HG03097 (cell line): ENCODE measurements around the gene INF2.
"Not testable (repeated sequence)": the region's sequence is repeated elsewhere in the genome, so short reads cannot be mapped to it uniquely, and the experiment has no call there.

Experiments used
- ATAC-seq: cut with Tn5 transposase; IDR thresholded peaks from one replicate; pipeline ENCODE4 v1.9.1; 2021; ENCODE audit not compliant: unreplicated experiment, low FRiP score

Gene INF2

DNA sequence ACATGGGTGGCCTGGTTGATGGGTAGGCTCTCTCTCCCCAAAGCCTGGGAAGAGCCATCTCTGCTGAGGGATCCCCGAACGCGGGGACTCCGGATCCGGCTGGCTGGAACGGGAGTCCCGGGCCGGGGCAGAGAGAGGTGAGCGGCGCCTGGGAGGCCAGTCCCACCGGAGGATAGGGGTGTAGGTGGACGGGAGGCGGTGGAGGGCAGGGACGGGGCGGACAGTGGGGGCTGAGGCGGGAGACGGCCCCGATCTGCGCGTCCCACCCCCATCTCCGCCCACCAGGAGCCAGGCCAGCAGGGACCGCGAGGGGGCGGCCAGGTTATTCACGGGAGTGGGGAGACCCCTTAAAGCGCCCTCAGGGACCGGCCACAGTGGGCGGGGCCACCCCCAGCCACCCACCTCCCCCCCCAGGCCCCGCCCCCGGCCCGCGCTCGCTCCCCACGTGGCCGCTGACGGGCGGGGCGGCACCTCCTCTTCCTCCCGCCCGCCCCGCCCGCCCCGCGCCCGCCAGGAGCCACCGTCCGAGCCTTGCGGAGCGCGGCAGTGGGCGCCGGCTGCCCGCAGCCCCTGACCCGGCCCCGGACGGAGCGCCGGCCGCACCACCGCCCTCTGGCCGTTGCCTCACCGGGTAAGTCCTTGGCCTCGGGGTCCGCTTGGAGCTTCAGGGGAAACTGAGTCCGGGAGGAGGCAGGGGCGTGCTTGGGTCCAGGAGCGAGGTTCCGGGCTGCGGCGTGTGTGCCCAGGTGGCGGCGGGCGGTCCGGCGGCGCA lies at the start of gene INF2:
TSS of gene INF2 (plus strand) at position 510 of the 772 bp plus-strand sequence. CDS start 11,748 bp downstream, outside the sequence.
- no peak for ATAC-seq

DNA sequence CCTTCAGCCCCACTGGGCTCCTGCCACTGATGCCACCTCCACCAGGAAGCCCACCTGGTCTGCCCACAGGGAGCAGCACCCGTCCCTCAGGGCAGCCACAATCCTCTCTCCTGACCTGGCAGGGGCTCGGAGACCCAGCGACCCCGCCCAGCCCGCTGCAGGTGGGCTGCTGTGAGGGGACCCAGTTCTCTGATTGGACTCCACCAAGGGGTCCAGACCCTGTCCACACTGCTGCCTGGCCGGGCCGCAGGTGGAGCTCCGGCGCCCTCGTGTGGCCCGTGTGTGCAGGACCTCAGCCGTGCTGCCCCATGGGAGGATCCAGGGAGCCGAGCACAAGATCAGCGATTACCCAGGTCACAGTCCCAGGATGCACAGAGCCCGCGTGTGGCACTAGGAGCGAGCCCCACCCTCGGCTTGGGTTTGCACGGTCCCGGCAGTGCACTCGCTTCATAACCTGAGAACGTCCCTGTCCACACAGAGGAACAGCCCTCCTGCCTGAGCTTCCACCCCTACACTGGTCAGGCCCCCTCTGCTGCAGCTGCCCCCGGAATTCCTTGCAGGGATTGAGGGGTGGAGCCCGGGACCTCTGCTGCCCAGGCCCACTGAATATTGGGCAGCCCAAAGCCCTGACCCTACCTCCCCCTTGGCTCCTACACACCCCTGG lies 49.4 kb upstream of the INF2 start:
- ATAC-seq, result no peak

DNA sequence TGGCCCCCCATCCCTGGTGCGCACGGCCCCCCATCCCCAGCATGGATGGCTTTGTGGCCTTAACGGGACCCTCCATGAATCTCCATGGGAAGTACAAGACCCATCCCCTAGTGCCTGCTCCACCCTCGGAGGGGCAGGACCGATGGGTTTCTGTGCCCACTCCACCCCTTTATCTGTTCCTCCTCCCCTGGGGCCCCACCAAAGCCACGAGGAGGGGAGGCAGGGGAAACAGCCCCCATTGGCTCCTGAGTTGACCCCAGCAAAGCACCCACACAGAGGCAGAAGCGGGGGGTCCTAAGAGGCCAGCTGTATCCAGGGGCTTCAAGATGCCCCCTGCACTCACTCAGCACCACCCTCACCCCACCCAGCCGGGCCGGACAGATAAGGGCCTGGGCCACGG lies 48.7 kb upstream of the INF2 start:
- no peak for ATAC-seq

DNA sequence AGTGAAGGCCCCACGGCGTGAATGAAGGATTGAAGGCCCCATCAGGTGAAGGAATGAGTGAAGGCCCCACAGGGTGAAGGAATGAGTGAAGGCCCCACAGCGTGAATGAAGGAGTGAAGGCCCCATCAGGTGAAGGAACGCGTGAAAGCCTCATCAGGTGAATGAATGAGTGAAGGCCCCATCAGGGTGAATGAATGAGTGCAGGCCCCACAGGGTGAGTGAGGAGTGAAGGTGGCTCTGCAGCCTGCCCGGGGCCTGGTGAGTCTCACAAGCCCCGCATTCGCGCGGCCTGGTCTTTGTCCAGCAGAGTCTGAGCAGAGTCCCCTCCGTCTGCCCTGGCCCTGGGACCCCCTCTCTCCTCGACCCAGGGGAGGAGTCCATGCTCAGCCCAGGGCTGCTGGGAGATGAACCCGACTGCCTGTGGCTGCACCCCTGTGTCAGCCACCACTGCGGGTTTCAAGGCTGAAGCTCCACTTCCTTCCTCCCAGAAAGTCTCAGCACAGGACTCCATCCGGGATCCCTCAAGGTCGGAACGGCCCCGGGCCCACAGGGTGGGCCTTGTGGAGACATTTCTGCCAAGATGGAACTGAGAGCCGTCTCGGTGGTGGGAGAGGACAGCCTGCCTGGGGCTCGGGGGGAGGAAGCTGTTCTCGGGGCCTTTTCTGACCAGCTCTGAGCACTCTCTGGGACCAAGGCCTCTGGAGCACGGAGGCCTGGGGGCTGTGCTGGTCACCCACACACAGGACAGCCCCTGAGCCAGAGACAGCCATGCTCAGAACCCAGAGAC lies 47.5 kb upstream of the INF2 start:
- ATAC-seq, result no peak

DNA sequence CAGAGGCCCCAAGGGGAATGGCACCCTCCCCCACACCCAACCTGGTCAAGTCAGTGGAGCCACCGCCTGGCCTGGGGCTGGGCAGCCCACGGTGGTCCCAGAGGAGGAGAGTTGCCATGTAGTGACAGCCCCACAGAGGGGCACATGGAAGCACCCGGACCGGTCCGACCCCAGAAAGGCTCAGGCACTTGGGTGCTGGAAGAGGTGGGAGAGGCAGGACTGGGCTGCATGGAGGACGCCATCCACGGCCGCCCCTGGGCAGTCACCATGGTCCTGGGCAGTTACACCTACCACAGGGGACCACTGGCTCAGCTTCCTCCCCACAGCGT lies 46.9 kb upstream of the INF2 start:
- ATAC-seq, result no peak

DNA sequence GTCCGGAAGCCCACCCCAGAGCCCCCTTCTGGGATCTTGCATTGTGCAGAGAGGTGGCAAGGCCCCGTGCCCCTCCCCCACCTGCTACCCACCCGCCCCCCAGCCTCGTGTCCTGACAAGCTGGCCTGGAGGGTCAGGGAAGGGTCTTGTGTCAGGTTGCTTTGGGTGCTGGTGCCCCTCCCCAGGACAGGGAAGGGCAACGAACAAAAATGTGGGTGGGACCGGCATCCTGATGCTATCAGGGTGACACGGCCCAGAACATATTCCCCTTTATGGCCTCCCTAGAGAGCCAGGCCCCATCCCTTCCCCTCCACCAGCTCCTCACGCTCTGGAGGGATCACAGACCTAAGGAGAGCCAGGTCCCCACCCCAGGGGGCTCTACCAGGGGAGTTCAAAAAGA lies 46.1 kb upstream of the INF2 start:
- no peak for ATAC-seq

DNA sequence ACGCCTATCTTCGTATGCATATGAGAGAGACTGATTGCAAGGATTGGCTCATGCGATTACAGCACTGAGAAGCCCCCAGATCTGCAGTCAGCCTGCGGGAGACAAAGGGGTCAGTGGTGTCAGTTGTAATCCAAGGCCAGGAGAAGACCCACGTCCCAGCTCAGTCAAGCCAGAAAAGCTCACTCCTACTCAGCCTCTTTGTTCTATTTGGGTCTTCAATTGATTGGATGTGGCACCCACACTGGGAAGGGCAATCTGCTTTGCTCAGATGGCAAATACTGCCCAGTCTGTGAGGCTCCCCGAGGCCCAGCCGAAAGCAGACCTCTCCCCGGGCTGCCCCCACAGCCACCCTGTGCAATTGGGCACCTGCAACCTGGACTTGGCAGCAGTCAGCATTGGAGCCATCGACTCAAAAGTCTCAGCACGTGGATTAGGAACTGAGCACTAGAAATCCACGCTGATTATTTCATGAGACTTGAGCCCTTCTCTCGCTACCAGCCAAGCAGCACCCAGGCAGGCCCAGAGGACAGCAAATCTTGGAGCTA lies 45.3 kb upstream of the INF2 start:
- ATAC-seq, result no peak

DNA sequence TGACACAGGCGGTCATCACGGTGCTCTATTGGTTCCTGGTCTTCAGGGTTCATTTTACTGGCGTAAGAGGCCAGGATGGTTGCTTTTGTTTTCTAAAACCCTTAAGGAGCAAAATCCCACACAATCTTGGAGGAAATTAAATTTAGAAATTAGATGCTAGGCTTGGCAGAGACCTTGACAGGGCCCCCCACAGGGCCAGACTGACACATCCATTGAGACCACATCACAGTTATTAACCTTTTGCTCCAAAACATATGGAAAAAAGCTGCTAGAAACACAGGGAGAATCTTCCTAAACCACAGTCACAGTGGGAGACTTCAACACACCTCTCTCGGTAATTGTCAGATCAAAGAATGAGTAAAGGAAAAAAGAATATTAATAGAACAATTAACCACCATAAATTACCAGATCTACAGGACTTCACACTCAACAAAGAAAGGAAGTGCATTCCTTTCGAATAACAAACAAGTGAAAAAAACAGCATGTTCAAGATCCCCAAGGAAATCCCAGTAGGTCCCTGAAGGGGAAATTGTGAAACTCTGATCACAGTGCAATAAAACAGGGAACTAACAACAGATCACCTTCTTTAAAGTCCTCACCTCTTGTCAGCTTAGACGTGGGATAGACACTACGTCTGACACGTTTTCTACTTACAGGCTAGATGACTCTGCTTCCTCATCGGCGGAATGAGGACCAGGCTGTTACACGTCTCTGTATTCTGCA lies 44.6 kb upstream of the INF2 start:
- ATAC-seq, result no peak

DNA sequence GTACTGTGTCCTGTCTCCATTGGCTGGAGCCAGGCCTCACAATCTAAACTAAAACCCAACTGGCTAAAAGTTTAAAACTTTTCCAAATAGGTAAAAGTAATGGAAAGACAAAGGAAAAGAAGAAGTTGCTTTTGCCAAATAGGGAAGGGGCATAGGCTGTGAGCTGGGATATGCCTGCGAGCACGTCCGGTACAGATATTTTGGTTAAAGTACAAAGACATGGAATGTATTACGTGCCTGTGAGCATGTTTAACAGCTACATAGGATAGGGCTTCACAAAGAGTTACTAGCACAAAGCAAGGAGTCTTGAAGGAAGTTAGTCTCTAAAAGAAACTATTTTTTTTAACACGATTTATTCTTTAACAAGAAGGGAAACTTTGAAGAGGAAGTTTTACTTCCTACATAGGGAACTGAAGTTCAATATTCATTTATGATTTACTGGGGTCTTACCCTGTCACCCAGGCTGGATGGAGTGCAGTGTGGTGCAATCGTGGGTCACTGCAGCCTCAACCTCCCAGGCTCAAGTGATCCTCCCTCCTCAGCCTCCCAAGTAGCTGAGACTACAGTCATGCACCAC lies 41.9 kb upstream of the INF2 start:
- no peak for ATAC-seq

DNA sequence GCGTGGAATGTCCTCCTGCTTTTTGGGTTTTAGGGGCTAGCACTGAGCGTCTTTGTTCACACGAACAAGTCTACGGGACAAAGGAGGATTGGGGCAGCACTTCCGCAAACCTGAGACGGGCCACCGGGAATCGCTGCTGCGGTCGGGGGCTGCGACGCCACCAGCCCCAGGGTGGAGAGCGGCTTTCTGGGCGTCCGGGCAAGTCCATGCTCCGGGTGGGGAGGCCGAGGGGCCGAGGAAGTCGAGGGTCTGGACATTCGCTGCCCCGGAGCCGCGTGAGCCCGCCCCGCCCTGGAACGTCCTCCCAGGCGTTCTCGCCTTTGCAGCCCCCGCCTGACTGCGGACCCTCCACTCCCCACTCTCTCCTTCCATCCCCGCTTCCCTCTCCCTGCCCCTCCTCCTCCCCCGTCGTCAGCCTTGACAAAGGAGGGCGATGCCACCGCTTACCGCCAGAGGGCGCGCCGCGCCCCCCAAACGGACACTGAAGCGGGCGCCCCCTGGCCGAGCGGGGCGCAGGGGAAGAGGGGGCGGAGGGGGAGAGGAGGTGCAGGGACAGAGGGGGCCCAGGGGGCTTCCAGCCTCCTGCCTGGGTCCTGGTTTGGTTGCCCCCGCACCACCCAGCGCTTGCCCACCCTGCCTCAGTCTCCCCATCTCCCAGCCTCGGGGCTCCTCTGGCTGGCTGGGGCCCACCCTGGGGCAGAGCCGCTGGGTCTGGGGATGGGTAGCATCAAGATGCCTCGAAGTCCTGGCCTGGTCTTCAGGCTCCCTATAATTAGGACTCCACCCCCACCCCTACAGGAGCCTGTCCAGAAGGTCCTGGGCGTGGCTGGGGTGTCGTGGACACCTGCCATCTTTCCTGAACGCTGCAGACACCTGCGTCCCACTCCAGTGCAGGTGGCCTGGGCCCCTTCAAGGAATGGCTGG lies 39.1 kb upstream of the INF2 start:
- peak; percentile 69 for ATAC-seq

DNA sequence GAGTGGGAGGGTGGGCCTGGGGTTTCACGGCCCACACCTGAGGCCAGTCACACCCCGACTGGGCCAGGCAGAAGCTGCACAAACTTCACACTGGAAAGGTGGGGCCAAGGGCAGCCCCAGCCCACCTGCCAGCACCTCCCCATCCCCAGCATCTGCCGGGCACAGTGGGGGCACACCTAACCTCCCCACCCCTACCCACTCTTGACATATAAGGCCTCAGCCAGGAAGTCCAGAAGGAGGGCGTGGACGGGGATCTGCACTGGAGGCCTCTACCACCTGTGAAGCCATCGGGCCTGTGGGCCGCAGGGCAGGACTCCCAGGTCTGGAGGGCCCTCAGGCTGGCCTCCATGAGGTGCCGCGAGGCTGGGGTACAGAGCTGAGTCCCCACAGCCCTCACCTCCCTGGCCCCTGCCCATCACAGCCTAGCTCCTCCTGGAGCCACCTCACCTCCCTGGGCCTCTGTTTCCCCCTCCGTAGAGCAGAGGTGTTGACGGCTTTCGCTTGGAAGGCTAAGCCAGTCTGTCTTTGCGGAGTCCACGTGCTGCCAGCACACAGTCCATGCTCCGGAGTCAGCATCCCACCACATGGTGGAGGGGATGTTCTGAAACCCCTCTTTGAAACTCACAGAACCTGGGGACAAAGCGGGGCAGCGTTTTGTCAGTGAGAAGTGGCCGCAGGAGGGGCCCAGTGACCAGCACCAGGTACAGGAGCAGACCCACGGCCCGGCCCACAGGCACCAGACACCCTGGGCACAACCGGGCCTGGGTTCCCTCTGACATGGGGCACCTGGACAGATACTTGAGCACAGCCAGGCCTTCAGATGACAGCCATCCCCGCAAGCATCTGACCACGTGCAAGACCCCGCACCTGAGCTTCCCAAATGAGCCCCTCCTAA lies 38.2 kb upstream of the INF2 start:
- no peak for ATAC-seq

DNA sequence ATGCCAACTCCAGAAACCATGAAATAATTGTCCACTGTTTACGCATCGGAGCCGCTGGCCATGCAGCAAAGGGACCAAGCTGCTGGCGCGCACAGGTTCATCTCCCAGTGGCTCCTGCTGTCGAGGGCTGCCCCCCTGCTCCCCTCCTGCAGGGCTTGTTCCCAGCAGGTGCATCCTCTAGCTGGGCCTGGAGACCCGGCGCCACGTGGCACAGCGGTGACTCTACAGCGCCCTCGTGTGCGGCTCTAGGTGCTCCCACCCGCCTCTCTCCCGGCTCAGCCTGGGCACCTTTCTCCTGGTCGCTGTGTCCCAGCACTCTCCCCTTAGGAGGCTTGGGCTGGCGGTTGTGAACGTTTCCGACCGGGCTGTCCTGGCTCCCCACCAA lies 37.5 kb upstream of the INF2 start:
- ATAC-seq, result no peak

DNA sequence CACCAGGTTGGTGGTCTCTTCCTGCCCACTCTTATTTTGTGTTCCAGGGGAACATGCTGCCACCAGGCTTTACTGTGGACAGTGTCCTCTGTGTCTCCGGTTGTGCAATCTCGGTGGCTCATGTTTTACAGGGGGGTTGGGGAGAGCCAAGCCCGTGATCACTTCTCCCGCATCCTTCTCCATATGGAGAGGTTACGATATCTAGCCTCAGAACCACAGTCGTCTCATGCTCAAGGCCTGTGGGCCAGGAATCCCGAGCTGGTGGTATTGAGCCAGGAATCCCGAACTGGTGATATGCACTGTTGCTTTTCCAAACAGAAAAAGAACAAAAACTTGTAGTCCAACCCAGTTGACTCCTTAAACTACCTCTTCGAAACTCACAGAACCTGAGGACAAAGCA lies 37.0 kb upstream of the INF2 start:
- ATAC-seq, result no peak

DNA sequence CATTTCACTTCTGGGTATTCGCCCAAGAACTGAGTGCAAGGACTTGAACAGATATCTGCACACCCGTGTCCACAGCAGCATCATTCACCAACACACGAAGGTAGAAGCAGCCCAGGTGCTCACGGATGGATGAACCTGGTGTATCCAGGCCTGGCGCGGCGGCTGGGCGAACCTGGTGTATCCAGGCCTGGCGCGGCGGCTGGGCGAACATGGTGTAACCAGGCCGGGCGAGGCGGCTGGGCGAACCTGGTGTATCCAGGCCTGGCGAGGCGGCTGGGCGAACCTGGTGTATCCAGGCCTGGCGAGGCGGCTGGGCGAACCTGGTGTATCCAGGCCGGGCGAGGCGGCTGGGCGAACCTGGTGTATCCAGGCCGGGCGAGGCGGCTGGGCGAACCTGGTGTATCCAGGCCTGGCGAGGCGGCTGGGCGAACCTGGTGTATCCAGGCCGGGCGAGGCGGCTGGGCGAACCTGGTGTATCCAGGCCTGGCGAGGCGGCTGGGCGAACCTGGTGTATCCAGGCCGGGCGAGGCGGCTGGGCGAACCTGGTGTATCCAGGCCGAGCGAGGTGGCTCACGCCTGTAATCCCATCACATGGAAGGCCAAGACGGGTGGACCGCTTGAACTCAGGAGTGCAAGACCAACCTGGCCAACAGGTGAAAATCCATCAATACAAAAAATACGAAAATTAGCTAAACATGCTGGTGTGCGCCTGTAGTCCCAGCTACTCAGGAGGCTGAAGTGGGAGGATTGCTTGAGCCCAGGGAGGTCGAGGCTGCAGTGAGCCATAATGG lies 36.1 kb upstream of the INF2 start:
- ATAC-seq, result not testable (repeated sequence)

DNA sequence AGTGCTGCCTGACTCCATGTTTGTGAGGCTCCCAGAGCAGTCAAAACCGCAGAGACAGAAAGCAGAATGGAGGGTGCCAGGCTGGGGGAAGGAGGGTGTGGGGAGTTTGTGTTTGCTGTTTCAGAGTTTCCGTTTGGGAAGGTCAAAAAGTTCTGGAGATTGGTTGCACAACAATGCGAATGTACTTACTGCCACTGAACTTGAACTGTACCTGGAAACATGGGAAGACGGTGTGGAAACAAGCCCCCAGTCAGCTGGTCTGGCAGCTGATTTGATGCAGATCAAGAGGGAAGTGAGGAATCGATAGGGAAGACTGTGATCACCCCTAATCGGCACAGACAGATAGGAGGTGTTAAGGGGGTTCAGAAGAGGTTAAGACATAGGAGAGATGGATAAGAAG lies 35.3 kb upstream of the INF2 start:
- no peak for ATAC-seq

DNA sequence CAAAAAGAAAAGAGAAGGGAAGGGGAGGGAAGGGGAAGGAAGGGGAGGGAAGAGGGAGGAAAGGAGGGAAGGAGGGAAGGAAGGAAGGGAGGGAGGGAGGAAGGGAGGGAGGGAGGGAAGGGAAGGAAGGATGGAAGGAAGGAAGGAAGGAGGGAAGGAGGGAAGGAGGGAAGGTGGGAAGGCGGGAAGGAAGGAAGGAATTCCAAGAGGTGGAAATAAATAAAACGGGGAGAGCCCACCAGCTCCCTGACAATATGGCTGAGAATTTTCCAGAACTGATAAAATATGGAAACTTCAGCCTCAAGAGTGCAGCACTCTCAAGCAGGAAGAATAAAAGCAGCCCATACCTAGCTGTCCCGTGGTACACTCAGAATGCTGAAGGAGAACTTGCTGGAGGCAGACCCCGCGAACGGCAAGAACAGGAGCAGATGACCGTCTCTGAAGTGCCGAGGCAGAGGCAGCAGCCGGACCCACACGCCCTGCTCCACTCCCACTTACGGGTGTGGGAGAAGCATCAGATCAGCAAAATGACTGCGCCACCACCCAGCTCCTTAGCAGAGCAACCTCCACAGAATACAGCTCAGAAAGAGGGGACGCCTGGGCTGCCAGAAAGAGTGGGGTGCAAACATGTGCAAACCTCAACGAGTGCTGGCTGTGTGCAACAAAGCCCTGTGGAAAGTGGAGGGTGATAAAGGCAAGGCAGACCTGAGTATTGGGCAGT lies 34.1 kb upstream of the INF2 start:
- no peak for ATAC-seq
